Measurements from ENCODE around the gene SLCO3A1.

Gene SLCO3A1

GRCh38 chr15:91861223-91861622 is 7.7 kb downstream of the SLCO3A1 start:
- peaks cover 9% of the 10 kb centered on the region for H3K4me1 ChIP-seq (ENCODE audit: control insufficient read depth, insufficient read depth, low read length)

GRCh38 chr15:91862891-91863504 is 9.5 kb downstream of the SLCO3A1 start:
- H3K27me3 ChIP-seq (ENCODE audit: control insufficient read depth, insufficient read depth, low read length), result no peaks in the 10 kb centered on the region
- no peak overlapping the region for H3K4me2 ChIP-seq (ENCODE audit: low read length)
- H3K9ac ChIP-seq (ENCODE audit: low read depth, low read length), result no peak overlapping the region
- H3K4me1 ChIP-seq (ENCODE audit: control insufficient read depth, insufficient read depth, low read length), result peaks cover 25% of the 10 kb centered on the region
- no peaks in the 10 kb centered on the region for H3K9me3 ChIP-seq (replicated peaks; ENCODE audit: low read length)
- H3K4me3 ChIP-seq (ENCODE audit: low read length), result no peak overlapping the region
- no peaks in the 10 kb centered on the region for H3K36me3 ChIP-seq (ENCODE audit: insufficient read depth, low read length)

More at GRCh38 chr15:91861223-91861622, 7.7 kb downstream of the SLCO3A1 start:
- Histone ChIP-seq H3K9ac (ENCODE audit: low read depth, low read length) (no peak overlapping the region), H3K27me3 (ENCODE audit: control insufficient read depth, insufficient read depth, low read length) (no peaks in the 10 kb centered on the region), H3K36me3 (ENCODE audit: insufficient read depth, low read length) (no peaks in the 10 kb centered on the region), H3K9me3 (replicated peaks; ENCODE audit: low read length) (no peaks in the 10 kb centered on the region), H3K4me2 (ENCODE audit: low read length) (no peak overlapping the region), H3K4me3 (ENCODE audit: low read length) (no peak overlapping the region)

- Histone ChIP-seq H3K9me3 (replicated peaks; ENCODE audit: low read length) (no peaks in the 10 kb centered on the region), H3K4me2 (ENCODE audit: low read length) (no peak overlapping the region), H3K4me3 (ENCODE audit: low read length) (no peak overlapping the region), H3K9ac (ENCODE audit: low read depth, low read length) (no peak overlapping the region), H3K36me3 (ENCODE audit: insufficient read depth, low read length) (no peaks in the 10 kb centered on the region), H3K27me3 (ENCODE audit: control insufficient read depth, insufficient read depth, low read length) (no peaks in the 10 kb centered on the region), H3K4me1 (ENCODE audit: control insufficient read depth, insufficient read depth, low read length) (peaks cover 27% of the 10 kb centered on the region)
Measured at GRCh38 chr15:91863621-91864255, 10.2 kb downstream of the SLCO3A1 start.

GRCh38 chr15:91864664-91865063 is 11.2 kb downstream of the SLCO3A1 start:
- no peaks in the 10 kb centered on the region for H3K9me3 ChIP-seq (replicated peaks; ENCODE audit: low read length)
- H3K4me1 ChIP-seq (ENCODE audit: control insufficient read depth, insufficient read depth, low read length), result peaks cover 27% of the 10 kb centered on the region
- H3K4me2 ChIP-seq (ENCODE audit: low read length), result no peak overlapping the region
- H3K36me3 ChIP-seq (ENCODE audit: insufficient read depth, low read length), result no peaks in the 10 kb centered on the region
- no peak overlapping the region for H3K4me3 ChIP-seq (ENCODE audit: low read length)
- H3K27me3 ChIP-seq (ENCODE audit: control insufficient read depth, insufficient read depth, low read length), result no peaks in the 10 kb centered on the region
- no peak overlapping the region for H3K9ac ChIP-seq (ENCODE audit: low read depth, low read length)

- Histone ChIP-seq H3K4me2 (ENCODE audit: low read length) (no peak overlapping the region), H3K9me3 (replicated peaks; ENCODE audit: low read length) (no peaks in the 10 kb centered on the region), H3K4me1 (ENCODE audit: control insufficient read depth, insufficient read depth, low read length) (peaks cover 23% of the 10 kb centered on the region), H3K4me3 (ENCODE audit: low read length) (no peak overlapping the region), H3K9ac (ENCODE audit: low read depth, low read length) (no peak overlapping the region), H3K36me3 (ENCODE audit: insufficient read depth, low read length) (no peaks in the 10 kb centered on the region), H3K27me3 (ENCODE audit: control insufficient read depth, insufficient read depth, low read length) (no peaks in the 10 kb centered on the region)
Measured at GRCh38 chr15:91865486-91865885, 12.0 kb downstream of the SLCO3A1 start.

- H3K36me3 ChIP-seq (ENCODE audit: insufficient read depth, low read length), result no peaks in the 10 kb centered on the region
- no peak overlapping the region for H3K4me3 ChIP-seq (ENCODE audit: low read length)
- no peak overlapping the region for H3K9ac ChIP-seq (ENCODE audit: low read depth, low read length)
- no peak overlapping the region for H3K4me2 ChIP-seq (ENCODE audit: low read length)
- H3K9me3 ChIP-seq (replicated peaks; ENCODE audit: low read length), result no peaks in the 10 kb centered on the region
- H3K4me1 ChIP-seq (ENCODE audit: control insufficient read depth, insufficient read depth, low read length), result peaks cover 23% of the 10 kb centered on the region
- no peaks in the 10 kb centered on the region for H3K27me3 ChIP-seq (ENCODE audit: control insufficient read depth, insufficient read depth, low read length)
Measured at GRCh38 chr15:91865950-91866349, 12.4 kb downstream of the SLCO3A1 start.

- Histone ChIP-seq H3K9ac (ENCODE audit: low read depth, low read length) (no peak overlapping the region), H3K4me3 (ENCODE audit: low read length) (no peak overlapping the region), H3K4me2 (ENCODE audit: low read length) (peak overlapping the region; percentile 62), H3K27me3 (ENCODE audit: control insufficient read depth, insufficient read depth, low read length) (no peaks in the 10 kb centered on the region), H3K4me1 (ENCODE audit: control insufficient read depth, insufficient read depth, low read length) (peaks cover 23% of the 10 kb centered on the region), H3K9me3 (replicated peaks; ENCODE audit: low read length) (no peaks in the 10 kb centered on the region), H3K36me3 (ENCODE audit: insufficient read depth, low read length) (no peaks in the 10 kb centered on the region)
Measured at GRCh38 chr15:91866371-91866905, 12.9 kb downstream of the SLCO3A1 start.

GRCh38 chr15:91866971-91867372 is 13.5 kb downstream of the SLCO3A1 start:
- Histone ChIP-seq H3K27me3 (ENCODE audit: control insufficient read depth, insufficient read depth, low read length) (no peaks in the 10 kb centered on the region), H3K4me2 (ENCODE audit: low read length) (peak overlapping the region; percentile 62), H3K9ac (ENCODE audit: low read depth, low read length) (no peak overlapping the region)

GRCh38 chr15:91867581-91868026 is 14.1 kb downstream of the SLCO3A1 start:
- Histone ChIP-seq H3K9ac (ENCODE audit: low read depth, low read length) (peak overlapping the region; percentile 22), H3K4me2 (ENCODE audit: low read length) (peak overlapping the region; percentile 62), H3K9me3 (replicated peaks; ENCODE audit: low read length) (no peaks in the 10 kb centered on the region), H3K4me1 (ENCODE audit: control insufficient read depth, insufficient read depth, low read length) (peaks cover 23% of the 10 kb centered on the region), H3K4me3 (ENCODE audit: low read length) (no peak overlapping the region), H3K36me3 (ENCODE audit: insufficient read depth, low read length) (no peaks in the 10 kb centered on the region), H3K27me3 (ENCODE audit: control insufficient read depth, insufficient read depth, low read length) (no peaks in the 10 kb centered on the region)

More at GRCh38 chr15:91866971-91867372, 13.5 kb downstream of the SLCO3A1 start:
- H3K36me3 ChIP-seq (ENCODE audit: insufficient read depth, low read length), result no peaks in the 10 kb centered on the region
- H3K9me3 ChIP-seq (replicated peaks; ENCODE audit: low read length), result no peaks in the 10 kb centered on the region
- peaks cover 23% of the 10 kb centered on the region for H3K4me1 ChIP-seq (ENCODE audit: control insufficient read depth, insufficient read depth, low read length)
- H3K4me3 ChIP-seq (ENCODE audit: low read length), result no peak overlapping the region

GRCh38 chr15:91870876-91871537 is 17.5 kb downstream of the SLCO3A1 start:
- Histone ChIP-seq H3K4me1 (ENCODE audit: control insufficient read depth, insufficient read depth, low read length) (peaks cover 20% of the 10 kb centered on the region), H3K36me3 (ENCODE audit: insufficient read depth, low read length) (no peaks in the 10 kb centered on the region), H3K4me3 (ENCODE audit: low read length) (no peak overlapping the region), H3K27me3 (ENCODE audit: control insufficient read depth, insufficient read depth, low read length) (no peaks in the 10 kb centered on the region), H3K4me2 (ENCODE audit: low read length) (no peak overlapping the region), H3K9ac (ENCODE audit: low read depth, low read length) (no peak overlapping the region), H3K9me3 (replicated peaks; ENCODE audit: low read length) (no peaks in the 10 kb centered on the region)

GRCh38 chr15:91871837-91872236 is 18.3 kb downstream of the SLCO3A1 start:
- no peaks in the 10 kb centered on the region for H3K9me3 ChIP-seq (replicated peaks; ENCODE audit: low read length)
- H3K4me1 ChIP-seq (ENCODE audit: control insufficient read depth, insufficient read depth, low read length), result peaks cover 12% of the 10 kb centered on the region
- no peak overlapping the region for H3K9ac ChIP-seq (ENCODE audit: low read depth, low read length)
- H3K4me2 ChIP-seq (ENCODE audit: low read length), result no peak overlapping the region
- H3K4me3 ChIP-seq (ENCODE audit: low read length), result no peak overlapping the region
- no peaks in the 10 kb centered on the region for H3K27me3 ChIP-seq (ENCODE audit: control insufficient read depth, insufficient read depth, low read length)
- H3K36me3 ChIP-seq (ENCODE audit: insufficient read depth, low read length), result no peaks in the 10 kb centered on the region
